HG02642 (cell line): ENCODE measurements around the gene FGB.
"Not testable (repeated sequence)": the region's sequence is repeated elsewhere in the genome, so short reads cannot be mapped to it uniquely, and the experiment has no call there.

Experiments
- ATAC-seq: cut with Tn5 transposase; IDR thresholded peaks from one replicate; pipeline ENCODE4 v1.9.1; 2021; ENCODE audit warnings: mild to moderate bottlenecking; ENCODE audit not compliant: unreplicated experiment, poor library complexity

Gene FGB

DNA sequence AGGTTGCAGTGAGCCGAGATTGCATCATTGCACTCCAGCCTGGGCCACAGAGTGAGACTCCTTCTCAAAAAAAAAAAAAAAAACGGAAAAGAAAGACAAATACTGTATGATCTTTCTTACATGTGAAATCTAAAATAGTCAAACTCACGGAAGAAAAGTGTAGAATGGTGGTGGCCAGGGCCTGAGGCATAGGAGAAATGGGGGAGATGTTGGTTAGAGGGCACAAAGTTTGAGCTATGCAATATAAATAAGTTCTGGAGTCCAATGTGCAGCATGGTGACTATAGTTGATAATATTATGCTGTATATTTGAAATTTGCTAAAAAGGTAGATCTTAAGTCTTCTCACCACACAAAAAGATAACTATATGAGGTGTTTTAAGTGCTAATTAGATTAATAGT, 29.1 kb downstream of the FGB start:
- ATAC-seq = no peak

DNA sequence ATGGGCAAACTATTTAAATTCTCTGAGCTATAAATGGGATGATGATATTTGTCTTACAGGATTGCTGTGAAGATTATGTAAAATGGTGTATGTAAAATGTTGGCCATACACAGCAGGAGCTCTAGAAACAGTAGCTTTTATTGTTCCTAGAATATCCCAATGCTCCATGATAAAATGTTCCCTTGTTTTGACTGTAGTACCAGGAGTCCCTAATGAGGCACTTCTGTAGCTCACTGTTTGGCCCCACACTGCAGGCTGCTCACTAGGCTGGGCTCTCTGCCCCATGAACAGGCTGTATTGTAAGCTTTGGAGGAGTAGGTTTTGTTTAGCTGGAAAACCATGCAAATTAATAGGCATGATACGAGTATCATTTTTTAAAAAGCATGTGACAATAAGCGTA, 31.1 kb downstream of the FGB start:
- no peak for ATAC-seq

DNA sequence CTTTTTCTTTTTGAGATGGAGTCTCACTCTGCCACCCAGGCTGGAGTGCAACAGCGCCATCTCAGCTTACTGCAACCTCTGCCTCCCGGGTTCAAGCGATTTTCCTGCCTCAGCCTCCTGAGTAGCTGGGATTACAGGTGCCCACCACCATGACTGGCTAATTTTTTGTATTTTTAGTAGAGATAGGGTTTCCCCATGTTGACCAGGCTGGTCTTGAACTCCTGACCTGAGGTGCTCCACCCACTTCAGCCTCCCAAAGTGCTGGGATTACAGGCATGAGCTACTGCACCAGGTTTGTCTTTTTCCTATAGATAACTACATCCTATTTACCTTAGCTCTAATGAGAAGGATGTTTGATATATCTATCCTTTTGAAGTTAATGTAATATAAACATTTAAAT, 31.5 kb downstream of the FGB start:
- not testable (repeated sequence) for ATAC-seq

DNA sequence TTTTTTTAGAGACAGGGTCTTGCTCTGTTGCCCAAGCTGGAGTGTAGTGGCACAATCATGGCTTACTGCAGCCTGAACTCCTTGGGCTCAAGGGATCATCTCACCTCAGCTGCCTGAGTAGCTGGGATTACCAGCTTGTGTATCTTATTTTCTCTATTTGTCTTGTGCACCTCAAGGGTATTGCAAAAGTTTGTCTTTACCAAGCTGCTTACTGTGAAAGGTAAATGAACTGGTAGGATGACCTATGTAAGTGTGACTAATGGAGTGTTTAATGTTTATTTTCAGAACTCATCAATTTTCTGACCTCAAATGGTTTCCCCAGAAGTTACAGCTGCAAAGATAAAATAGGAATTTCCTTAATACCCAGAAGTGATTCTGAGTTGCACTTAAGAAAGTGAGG, 33.0 kb downstream of the FGB start:
- ATAC-seq = no peak

DNA sequence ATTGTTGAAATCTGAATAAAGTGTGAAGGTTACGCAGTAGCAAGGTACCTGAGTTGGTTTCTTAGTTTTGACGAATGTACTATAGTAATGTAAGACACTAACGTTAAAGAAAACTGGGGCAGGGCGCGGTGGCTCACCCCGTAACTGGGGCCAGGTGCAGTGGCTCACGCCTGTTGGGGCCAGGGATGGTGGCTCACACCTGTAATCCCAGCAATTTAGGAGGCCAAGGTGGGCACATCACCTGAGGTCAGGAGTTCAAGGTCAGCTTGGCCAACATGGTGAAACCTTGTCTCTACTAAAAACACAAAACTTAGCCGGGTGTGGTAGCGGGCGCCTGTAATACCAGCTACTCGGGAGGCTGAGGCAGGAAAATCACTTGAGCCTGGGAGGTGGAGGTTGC, 34.5 kb downstream of the FGB start:
- ATAC-seq = not testable (repeated sequence)

DNA sequence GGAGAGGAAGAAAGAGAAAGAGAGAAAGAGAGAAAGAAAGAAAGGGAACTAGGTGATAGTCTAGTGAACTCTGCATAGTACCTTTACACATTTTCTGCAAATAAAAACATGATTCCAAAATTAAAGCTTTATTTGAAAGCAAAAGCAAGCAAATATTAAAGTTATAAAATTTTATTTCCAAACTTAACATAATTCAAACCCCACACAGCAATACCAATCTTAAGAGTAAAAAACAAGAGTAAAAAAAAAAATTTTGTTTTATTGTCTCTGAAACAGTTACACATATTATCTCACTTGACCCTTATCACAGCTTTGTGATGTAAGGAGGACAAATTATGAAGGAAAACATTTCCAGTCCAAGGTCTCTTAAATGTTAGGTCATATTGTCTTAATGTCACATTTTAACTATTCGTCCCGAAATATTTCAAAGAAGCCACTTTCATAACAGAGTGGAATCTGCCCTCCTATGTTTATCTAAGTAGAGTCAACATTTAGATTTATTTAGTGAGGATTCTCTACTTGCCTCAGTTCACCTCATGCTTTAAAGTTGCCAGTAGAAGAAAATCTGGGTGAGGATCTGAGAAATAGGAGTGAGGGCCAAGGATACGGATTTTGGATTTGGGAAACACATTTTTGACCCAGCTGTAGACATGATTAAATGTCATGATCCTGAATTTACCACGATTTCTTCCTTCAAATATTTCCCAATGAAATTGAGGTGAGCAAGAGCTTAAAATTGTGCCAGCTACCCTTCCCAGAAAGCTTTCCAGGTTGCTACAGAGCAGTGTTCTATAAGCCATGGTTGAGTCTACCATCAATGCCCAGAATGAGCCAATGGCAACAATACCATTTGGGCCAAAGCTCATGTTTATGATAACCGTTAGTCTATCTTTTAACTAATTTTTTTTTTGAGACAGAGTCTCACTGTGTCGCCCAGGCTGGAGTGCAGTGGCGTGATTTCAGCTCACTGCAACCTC, 35.3 kb downstream of the FGB start:
- ATAC-seq = no peak

DNA sequence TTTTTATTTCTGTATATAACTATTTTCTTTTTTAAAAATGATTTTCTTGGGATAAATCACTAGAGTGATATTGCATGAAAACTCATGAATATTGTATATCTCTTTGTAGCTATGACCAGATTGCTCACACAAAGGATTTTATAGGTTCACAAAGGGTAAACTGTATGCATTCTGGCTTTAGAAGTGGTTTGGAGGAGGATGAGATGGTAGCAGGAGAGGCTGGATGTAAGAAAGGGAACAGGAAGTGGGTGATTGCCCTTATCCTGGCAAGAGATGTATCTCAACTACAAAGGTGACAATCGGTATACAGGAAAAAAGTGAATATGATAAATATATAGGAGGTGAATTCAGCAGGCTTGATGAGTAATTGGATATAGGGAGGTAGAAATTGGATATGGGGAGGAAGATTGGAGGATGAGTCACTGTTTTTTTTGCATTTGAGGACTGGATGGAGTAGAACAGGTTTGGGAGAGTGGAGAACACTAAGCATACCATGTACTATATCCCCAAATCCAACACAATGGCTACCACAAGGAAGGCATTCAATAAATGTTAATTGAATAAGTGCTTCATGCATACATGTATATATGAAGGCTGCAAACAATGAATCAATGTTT, 39.7 kb downstream of the FGB start:
- no peak for ATAC-seq

DNA sequence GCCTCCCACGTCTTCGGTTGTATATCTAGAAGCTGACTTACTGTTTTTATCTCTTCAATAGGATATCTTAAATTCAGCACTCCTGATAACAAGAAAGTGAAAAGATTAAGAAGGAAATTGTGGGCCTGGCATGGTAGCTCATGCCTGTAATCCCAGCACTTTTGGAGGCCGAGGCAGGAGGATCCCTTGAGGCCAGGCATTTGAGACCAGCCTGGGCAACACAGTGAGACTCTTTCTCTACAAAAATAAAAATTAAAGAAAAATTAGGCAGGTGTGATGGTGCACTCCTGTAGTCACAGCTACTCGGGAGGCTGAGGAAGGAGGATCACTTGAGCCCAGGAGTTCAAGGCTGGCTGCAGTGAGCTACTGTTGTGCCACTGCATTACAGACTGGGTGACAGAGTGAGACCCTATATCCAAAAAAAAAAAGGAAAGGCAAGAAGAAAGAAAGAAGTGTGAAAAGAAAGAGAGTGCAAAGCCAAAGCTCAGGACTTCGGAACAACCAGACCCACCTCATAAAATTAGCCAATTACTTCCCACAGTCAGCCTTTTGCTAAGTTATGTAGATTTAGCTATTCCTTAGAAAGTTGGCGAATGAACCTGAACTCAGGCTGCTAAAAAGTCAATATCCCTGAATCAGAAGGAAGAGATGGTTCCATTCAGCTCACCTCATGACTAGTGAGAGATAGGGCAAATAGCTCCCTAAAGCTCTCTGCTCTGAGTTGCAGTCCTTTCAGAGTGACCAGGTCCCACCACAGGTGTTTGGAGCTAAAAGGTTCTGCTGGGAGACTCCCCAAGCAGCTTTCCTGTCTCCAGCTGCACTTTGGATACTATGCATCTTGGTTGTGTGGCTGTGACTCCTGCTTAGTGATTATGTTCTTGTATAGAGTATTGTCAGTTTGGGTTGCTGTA, 40.5 kb downstream of the FGB start:
- ATAC-seq = no peak

DNA sequence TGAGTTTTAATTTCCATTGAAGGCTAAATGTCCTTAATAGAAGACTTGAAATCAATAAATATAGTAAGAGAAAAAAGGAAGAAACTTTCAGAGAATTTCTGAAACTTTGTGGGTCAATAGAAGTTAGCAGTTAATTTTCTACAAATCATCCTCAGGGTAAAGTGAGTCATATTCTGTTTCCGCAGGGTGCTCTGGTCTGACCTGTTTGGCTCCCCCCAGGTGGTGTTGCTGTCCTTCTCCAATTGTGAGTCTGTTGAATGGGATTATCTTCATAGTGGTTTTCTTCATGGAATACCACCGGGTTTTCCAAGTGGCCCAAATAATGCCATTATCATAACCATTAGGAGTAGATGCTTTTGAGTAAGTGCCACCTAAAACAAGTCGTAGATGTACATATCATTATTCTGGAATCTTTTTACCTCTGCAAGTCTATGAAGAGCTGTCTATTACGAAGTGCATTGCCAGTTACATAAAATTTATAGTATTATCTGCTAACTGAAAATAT, 41.9 kb downstream of the FGB start:
- no peak for ATAC-seq

DNA sequence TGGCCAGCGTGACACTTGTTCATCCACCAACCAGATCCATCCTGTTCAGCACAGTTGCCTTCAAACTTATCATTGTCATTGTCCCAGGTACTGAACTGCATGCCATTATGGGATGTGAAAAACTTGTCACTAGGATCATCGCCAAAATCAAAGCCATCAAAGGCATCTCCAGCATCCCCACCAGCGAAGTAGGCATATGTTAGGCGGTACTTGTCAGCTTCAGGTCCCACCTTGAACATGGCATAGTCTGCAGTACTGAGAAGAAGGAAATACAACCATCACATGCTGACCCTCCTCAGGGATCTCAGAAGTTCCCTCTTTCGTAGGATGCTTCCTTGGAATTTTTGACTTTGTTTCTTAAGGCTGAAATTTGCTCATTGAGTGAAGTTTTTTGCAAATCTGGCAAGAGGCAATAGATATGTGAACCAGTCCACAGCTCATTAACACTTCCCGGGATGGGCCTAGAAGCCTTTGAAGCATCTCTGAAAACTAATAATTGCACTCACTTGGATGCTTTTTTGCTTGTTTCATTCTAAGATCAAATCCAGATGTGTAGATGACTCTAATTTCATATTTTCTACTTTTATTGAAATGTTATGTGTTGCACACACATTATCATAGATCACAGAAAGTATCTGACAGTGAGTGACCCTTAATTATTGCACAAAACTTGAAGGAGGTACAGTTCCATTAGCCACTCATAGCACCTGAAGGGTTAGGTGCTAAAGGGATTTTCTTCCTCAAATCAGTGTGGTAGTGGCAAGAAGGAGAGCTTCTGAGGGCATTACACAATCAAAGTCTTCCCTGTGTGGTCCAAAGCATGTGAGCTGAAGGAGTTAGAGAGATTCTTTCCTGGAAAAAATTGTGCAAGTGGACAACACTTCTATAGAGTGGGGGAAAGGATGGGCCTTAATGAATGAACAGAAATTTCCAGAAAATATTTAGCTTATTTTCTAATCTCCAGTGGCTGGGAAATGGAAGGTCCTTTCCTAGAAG, 44.2 kb downstream of the FGB start:
- no peak for ATAC-seq

DNA sequence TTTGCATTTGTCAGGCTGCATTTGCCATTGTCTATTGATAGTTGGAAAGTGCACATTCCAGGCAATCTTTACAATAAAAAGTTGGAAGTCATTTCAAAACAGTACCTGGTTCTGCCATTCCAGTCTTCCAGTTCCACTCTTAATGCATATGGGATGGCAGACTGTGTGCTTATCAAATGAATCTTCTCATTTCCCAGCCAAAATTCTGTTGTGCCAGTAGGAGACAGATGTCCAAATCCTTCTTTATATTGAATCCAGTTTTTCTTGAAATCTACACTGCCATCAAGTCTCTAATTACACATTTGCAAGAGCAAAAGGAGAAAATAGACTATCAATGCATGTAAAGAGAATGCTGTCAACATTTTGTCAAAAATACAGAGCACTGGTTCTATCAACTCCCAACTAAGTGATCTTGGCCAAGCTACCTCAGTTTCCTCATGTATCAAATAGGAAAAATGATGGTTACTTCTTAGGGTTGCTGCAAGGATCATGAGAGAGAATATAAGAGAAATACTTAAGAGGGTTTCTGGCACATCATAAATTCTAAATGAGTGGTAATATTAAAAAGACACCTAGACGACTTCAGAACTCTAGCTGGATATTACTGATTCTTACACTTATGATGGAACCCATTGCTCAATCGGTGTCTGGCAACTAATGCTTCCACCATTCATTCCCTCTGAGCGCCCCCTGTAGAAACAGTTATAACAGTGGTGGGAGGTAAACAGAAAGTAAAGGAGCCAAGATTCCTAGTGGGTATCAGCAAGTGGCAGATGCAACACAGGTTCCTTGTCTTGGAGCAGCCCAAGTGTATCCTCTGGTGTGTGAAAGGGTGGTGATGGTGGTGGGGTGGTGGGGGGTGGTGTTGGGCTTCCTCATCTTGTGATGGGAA, 45.8 kb downstream of the FGB start:
- no peak for ATAC-seq

DNA sequence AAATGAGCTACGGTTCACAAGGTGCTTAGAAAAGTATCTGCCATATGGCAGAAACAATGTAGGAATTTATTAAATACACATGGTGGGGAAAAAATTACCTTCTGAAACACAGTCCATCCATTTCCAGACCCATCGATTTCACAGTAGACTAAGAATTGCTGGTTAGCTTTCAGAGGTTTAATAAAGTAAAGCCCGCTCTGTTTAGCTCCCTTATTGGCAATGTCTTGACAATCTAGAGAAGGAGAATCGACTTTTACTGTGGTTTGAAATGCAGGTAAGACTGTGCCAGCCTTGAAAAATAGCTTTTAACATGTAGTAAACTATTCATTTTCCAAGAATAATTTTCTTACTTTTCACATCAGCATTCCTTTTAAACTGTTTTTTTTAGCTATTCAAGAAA, 46.7 kb downstream of the FGB start:
- no peak for ATAC-seq

DNA sequence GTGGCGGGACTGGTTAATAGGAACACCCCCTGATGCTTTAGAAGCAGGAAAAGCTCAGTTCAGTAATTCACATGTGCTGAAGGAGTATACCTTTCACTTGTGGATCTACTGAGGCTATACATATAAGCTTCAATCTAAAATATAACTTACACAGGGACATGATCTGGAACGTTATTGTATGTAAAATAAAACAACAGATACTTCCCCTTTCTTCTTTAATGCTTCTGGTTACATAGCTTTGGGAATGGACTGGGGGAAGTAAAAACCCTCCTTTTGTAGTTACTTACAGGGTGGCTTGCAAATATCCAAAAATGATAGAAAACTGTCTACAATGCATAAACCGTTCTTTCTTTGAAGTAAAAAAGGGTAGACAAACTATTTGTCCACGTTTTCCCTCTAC, 47.8 kb downstream of the FGB start:
- no peak for ATAC-seq

DNA sequence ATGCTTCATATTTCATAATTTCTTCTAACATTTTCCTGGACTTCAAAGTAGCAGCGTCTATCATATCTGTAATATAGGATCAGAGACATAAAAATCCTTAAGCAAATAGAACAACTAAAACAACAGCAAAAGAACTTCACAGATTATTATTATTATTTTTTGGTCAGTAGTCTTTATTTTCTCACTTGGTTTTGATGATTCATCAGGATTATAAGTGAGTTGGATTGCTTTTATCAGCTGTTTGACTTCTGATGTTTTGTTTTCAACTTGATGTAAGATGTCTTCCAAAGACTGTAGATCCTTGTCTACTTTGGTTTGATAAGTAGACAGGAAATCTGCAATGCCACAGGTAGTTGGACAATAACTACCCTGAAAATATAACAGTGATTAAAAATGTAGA, 49.0 kb downstream of the FGB start:
- no peak for ATAC-seq

DNA sequence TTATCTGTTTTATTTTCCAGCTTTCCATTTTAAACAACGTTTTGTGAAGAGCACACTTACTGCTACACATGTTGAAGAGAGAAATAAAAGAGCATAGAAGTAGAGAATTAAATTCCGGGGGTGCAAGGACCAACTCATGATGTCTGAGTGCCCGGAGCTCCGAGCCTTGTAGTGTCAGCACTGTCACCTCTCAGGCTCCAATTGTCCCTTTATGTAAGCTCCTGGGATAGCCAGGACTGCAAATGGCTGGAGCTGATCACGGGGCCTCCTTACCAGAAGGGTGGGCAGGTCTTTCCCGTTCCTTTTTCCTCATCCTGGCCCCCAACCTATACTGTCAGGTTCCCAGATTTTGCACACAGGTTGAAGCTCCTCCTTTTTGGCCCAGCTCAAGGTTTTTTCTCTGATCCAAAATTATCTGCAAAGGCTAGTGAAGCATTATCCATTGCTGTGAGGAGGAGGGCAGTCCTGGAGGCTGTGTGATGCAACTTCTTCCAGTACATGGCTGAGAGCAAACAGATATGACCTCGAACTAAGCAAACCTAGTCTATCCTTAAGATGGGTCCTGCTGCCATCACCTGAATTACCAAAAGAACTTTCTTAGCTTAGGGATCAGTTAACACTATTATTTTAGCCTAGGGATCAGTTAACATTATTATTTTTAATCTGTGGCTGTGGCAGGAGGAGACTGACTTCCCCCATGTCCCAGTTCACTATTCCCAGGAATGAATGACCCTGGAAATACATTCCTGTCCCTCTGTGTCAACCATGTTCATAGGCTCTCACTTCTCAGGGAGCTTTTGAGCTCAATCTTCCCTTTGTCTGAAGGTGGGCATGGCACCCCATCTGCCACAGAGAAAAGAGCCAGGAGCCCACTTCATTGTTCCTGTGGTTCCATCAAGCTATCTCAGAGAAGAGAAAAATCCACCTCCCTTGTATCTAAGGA, 49.9 kb downstream of the FGB start, which contains the start of gene FGG:
TSS of gene FGG (minus strand) at position 185 of the 943 bp plus-strand sequence. CDS start at position 138, 47 bp downstream.
- ATAC-seq = no peak

DNA sequence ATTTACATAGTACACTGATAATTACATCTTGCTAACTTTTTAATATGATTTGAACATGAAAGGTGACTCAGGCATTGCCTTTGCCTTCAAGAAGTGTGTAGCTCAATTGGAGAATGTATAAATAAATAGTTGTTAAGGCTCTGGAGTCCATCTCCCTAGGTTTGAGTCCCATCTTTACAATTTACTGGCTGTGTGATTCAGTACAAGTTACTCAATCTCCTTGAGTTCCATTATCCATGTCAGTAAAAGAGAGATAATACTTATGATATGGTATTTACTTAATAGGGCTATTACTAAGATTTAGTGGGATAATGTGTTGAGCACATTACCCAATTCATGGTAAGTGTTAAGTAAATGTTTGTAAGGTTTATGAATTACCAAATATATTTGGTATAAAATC, 51.5 kb downstream of the FGB start:
- no peak for ATAC-seq

DNA sequence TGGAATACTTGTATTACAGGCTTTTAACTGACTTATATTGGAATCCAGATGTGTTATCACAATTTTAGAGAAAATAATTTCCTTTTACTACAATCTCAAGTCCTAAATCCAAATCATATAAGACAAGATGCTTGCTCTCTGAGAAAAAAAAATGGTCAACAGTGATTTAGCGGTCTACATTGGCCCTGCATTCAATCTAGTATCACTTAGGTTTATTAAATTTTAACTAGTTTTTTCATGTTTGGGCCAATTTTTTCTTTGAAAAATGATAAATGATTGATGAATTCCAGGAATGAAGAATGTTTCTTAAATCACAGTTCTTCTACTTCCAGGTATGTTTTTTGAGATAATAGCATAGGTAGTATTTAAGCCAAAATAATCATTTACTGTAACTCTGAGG, 52.4 kb downstream of the FGB start:
- no peak for ATAC-seq
